Measurements from ENCODE around the gene PSMC3.

Gene PSMC3

GRCh38 chr11:47395223-47396048, 30.8 kb downstream of the PSMC3 start:
- DNase-seq (ENCODE audit: insufficient read length, low spot score) (no peak), FAIRE-seq (no peak)

- no peak for DNase-seq (ENCODE audit: insufficient read length, low spot score)
- no peak for FAIRE-seq
Measured at GRCh38 chr11:47394322-47395222, 31.7 kb downstream of the PSMC3 start.

- DNase-seq (ENCODE audit: insufficient read length, low spot score): no peak
- no peak for FAIRE-seq
Measured at GRCh38 chr11:47394050-47394321, 32.3 kb downstream of the PSMC3 start.

- FAIRE-seq: no peak
- DNase-seq (ENCODE audit: insufficient read length, low spot score): no peak
Measured at GRCh38 chr11:47393163-47394049, 32.8 kb downstream of the PSMC3 start.

- no peak for DNase-seq (ENCODE audit: insufficient read length, low spot score)
- FAIRE-seq: no peak
Measured at GRCh38 chr11:47392546-47393162, 33.6 kb downstream of the PSMC3 start.

GRCh38 chr11:47391711-47392432, 34.4 kb downstream of the PSMC3 start:
- DNase-seq (ENCODE audit: insufficient read length, low spot score) (no peak), FAIRE-seq (no peak)

GRCh38 chr11:47391077-47391583, 35.1 kb downstream of the PSMC3 start:
- no peak for FAIRE-seq
- no peak for DNase-seq (ENCODE audit: insufficient read length, low spot score)

GRCh38 chr11:47390422-47390760, 35.8 kb downstream of the PSMC3 start:
- no peak for FAIRE-seq
- no peak for DNase-seq (ENCODE audit: insufficient read length, low spot score)

GRCh38 chr11:47389577-47390421, 36.4 kb downstream of the PSMC3 start:
- DNase-seq (ENCODE audit: insufficient read length, low spot score): no peak
- no peak for FAIRE-seq

GRCh38 chr11:47388697-47389576, 37.3 kb downstream of the PSMC3 start:
- peak; percentile 23 for FAIRE-seq
- DNase-seq (ENCODE audit: insufficient read length, low spot score): no peak

- DNase-seq (ENCODE audit: insufficient read length, low spot score) (no peak), FAIRE-seq (peak; percentile 49)
Measured at GRCh38 chr11:47387944-47388696, 38.1 kb downstream of the PSMC3 start.

GRCh38 chr11:47384498-47384897, 41.7 kb downstream of the PSMC3 start:
- DNase-seq (ENCODE audit: insufficient read length, low spot score): no peak
- FAIRE-seq: no peak

- no peak for FAIRE-seq
- no peak for DNase-seq (ENCODE audit: insufficient read length, low spot score)
Measured at GRCh38 chr11:47383071-47383470, 43.2 kb downstream of the PSMC3 start.

GRCh38 chr11:47380078-47380477, 46.2 kb downstream of the PSMC3 start:
- DNase-seq (ENCODE audit: insufficient read length, low spot score): no peak
- no peak for FAIRE-seq

GRCh38 chr11:47379317-47379716, 46.9 kb downstream of the PSMC3 start:
- DNase-seq (ENCODE audit: insufficient read length, low spot score) (no peak), FAIRE-seq (peak; percentile 28)

GRCh38 chr11:47378836-47379170, 47.4 kb downstream of the PSMC3 start:
- FAIRE-seq (no peak), DNase-seq (ENCODE audit: insufficient read length, low spot score) (no peak)

Measured in HTR-8/SVneo (cell line).